ENCODE measurements around the gene PRKAR1A.

PRKAR1A gene

GRCh38 chr17:68542698-68543463, 30.7 kb downstream of the PRKAR1A start:
- no peak for DNase-seq (ENCODE audit: low read depth in 2 of 2)

GRCh38 chr17:68544111-68544915, 32.1 kb downstream of the PRKAR1A start:
- DNase-seq (ENCODE audit: low read depth in 2 of 2), result no peak

- no peak for DNase-seq (ENCODE audit: low read depth in 2 of 2)
Measured at GRCh38 chr17:68556551-68556950, 44.3 kb downstream of the PRKAR1A start.

- DNase-seq (ENCODE audit: low read depth in 2 of 2), result no peak
Measured at GRCh38 chr17:68559316-68559715, 47.1 kb downstream of the PRKAR1A start.

GRCh38 chr17:68560966-68561720, 48.9 kb downstream of the PRKAR1A start:
- no peak for DNase-seq (ENCODE audit: low read depth in 2 of 2)

GRCh38 chr17:68562736-68563135, 50.5 kb downstream of the PRKAR1A start:
- no peak for DNase-seq (ENCODE audit: low read depth in 2 of 2)

- DNase-seq (ENCODE audit: low read depth in 2 of 2), result no peak
Measured at GRCh38 chr17:68564415-68565111, 52.3 kb downstream of the PRKAR1A start.

GRCh38 chr17:68565661-68566441, 53.6 kb downstream of the PRKAR1A start:
- DNase-seq (ENCODE audit: low read depth in 2 of 2), result no peak

GRCh38 chr17:68566442-68566738, 54.2 kb downstream of the PRKAR1A start:
- no peak for DNase-seq (ENCODE audit: low read depth in 2 of 2)

GRCh38 chr17:68567035-68567434, 54.8 kb downstream of the PRKAR1A start:
- no peak for DNase-seq (ENCODE audit: low read depth in 2 of 2)

GRCh38 chr17:68567581-68567980, 55.4 kb downstream of the PRKAR1A start:
- no peak for DNase-seq (ENCODE audit: low read depth in 2 of 2)

GRCh38 chr17:68568581-68568980, 56.4 kb downstream of the PRKAR1A start:
- no peak for DNase-seq (ENCODE audit: low read depth in 2 of 2)

- no peak for DNase-seq (ENCODE audit: low read depth in 2 of 2)
Measured at GRCh38 chr17:68569346-68569745, 57.1 kb downstream of the PRKAR1A start.

GRCh38 chr17:68570526-68570925, 58.3 kb downstream of the PRKAR1A start:
- no peak for DNase-seq (ENCODE audit: low read depth in 2 of 2)

- no peak for DNase-seq (ENCODE audit: low read depth in 2 of 2)
Measured at GRCh38 chr17:68572138-68572842, 60.1 kb downstream of the PRKAR1A start.

GRCh38 chr17:68573338-68573737, 61.1 kb downstream of the PRKAR1A start:
- DNase-seq (ENCODE audit: low read depth in 2 of 2), result no peak

- no peak for DNase-seq (ENCODE audit: low read depth in 2 of 2)
Measured at GRCh38 chr17:68576137-68576536, 63.9 kb downstream of the PRKAR1A start.

- DNase-seq (ENCODE audit: low read depth in 2 of 2), result no peak
Measured at GRCh38 chr17:68576811-68577496, 64.7 kb downstream of the PRKAR1A start.

GRCh38 chr17:68577497-68577821, 65.2 kb downstream of the PRKAR1A start:
- DNase-seq (ENCODE audit: low read depth in 2 of 2), result no peak

- DNase-seq (ENCODE audit: low read depth in 2 of 2), result no peak
Measured at GRCh38 chr17:68578236-68578635, 66.0 kb downstream of the PRKAR1A start.

All from stimulated activated CD8-positive, alpha-beta memory T cell treated with anti-CD3 and anti-CD28 coated beads, Interleukin-7, amount 100 ng/mL, for 4 hours (primary cell).